ENCODE measurements around the gene SART3.

- TF ChIP-seq CTCF (IDR thresholded peaks at IDR 0.05 in 8 of 11, conservative IDR thresholded peaks at IDR 0.05 in 3 of 11), result no peak
- TF ChIP-seq POLR2A (IDR thresholded peaks at IDR 0.05), result no peak
Measured at GRCh38 chr12:108571609-108572165, 10.7 kb upstream of the SART3 start.
